ENCODE data around the gene CCDC69. TPM values are rescaled to one million over a fixed set of nuclear protein-coding genes. Genes with fewer than 3 reads are reported as not detected.
A peak's percentile ranks its signal among the peaks of the same experiment; 100 is the strongest.

Gene CCDC69
- total RNA-seq, 2 experiments from 2014 or later: 33.0 to 34.5 TPM

- no peak overlapping the region for H3K4me3 Mint-ChIP-seq
- peak overlapping the region; percentile 71 for H3K27ac Mint-ChIP-seq
- DNase-seq (no peak), ATAC-seq (peak; percentile 64)
- TF ChIP-seq CTCF (IDR thresholded peaks at IDR 0.05): no peak
- intact Hi-C loops (cut with micrococcal nuclease): no loop called here
- H3K9me3 Mint-ChIP-seq: peaks cover 15% of the 10 kb centered on the region
- peaks cover 47% of the 10 kb centered on the region for H3K36me3 Mint-ChIP-seq (ENCODE audit: low read depth)
- peaks cover 54% of the 10 kb centered on the region for H3K4me1 Mint-ChIP-seq (ENCODE audit: low read depth)
- ChIA-PET POLR2A (no interaction called here), CTCF (no interaction called here)
- H3K27me3 Mint-ChIP-seq: no peaks in the 10 kb centered on the region
Measured at GRCh38 chr5:151196556-151197290, 27.2 kb downstream of the CCDC69 start.

GRCh38 chr5:151195622-151196021 lies 28.3 kb downstream of the CCDC69 start:
- peaks cover 56% of the 10 kb centered on the region for H3K4me1 Mint-ChIP-seq (ENCODE audit: low read depth)
- DNase-seq: peak; percentile 27
- H3K9me3 Mint-ChIP-seq: peaks cover 22% of the 10 kb centered on the region
- no peak for ATAC-seq
- CTCF ChIA-PET: interaction anchor here (1.0 kb wide), 1 partner anchor 31 kb away, joined by 3 read pairs; no protein-coding TSS in a partner anchor
- H3K4me3 Mint-ChIP-seq: peak overlapping the region; percentile 27
- H3K27ac Mint-ChIP-seq: peak overlapping the region; percentile 71
- H3K36me3 Mint-ChIP-seq (ENCODE audit: low read depth): peaks cover 55% of the 10 kb centered on the region
- H3K27me3 Mint-ChIP-seq: no peaks in the 10 kb centered on the region
- intact Hi-C loops (cut with micrococcal nuclease): no loop called here
- no peak for TF ChIP-seq CTCF (IDR thresholded peaks at IDR 0.05)
- POLR2A ChIA-PET: interaction anchor here (0.7 kb wide), 1 partner anchor 463 kb away, joined by 3 read pairs; no protein-coding TSS in a partner anchor

- TF ChIP-seq CTCF (IDR thresholded peaks at IDR 0.05): no peak
- DNase-seq (no peak), ATAC-seq (no peak)
- Mint-ChIP-seq H3K4me3 (no peak overlapping the region), H3K27me3 (no peaks in the 10 kb centered on the region), H3K9me3 (peaks cover 32% of the 10 kb centered on the region), H3K27ac (peak overlapping the region; percentile 78), H3K4me1 (ENCODE audit: low read depth) (peaks cover 64% of the 10 kb centered on the region), H3K36me3 (ENCODE audit: low read depth) (peaks cover 74% of the 10 kb centered on the region)
- intact Hi-C loops (cut with micrococcal nuclease): no loop called here
- ChIA-PET CTCF (interaction anchor here (1.1 to 2.0 kb wide), 4 partner anchors 9 to 33 kb away, joined by 3 to 7 read pairs (median 4); partner anchors contain the start of gene CCDC69), POLR2A (no interaction called here)
Measured at GRCh38 chr5:151192626-151193025, 31.3 kb downstream of the CCDC69 start.

GRCh38 chr5:151191661-151192060 lies 32.2 kb downstream of the CCDC69 start:
- Mint-ChIP-seq H3K9me3 (peaks cover 32% of the 10 kb centered on the region), H3K36me3 (ENCODE audit: low read depth) (peaks cover 77% of the 10 kb centered on the region), H3K4me3 (no peak overlapping the region), H3K27me3 (no peaks in the 10 kb centered on the region), H3K4me1 (ENCODE audit: low read depth) (peaks cover 57% of the 10 kb centered on the region), H3K27ac (peak overlapping the region; percentile 80)
- ChIA-PET POLR2A (interaction anchor here (0.5 kb wide), 1 partner anchor 40 kb away, joined by 3 read pairs; no protein-coding TSS in a partner anchor), CTCF (interaction anchor here (0.8 to 2.0 kb wide), 9 partner anchors 8 to 76 kb away, joined by 3 to 9 read pairs (median 4); partner anchors contain the start of gene CCDC69)
- intact Hi-C loops (cut with micrococcal nuclease): no loop called here
- ATAC-seq (no peak), DNase-seq (no peak)
- no peak for TF ChIP-seq CTCF (IDR thresholded peaks at IDR 0.05)

GRCh38 chr5:151189151-151189550 lies 34.7 kb downstream of the CCDC69 start:
- intact Hi-C loops (cut with micrococcal nuclease): no loop called here
- H3K27ac Mint-ChIP-seq: peak overlapping the region; percentile 51
- peaks cover 32% of the 10 kb centered on the region for H3K9me3 Mint-ChIP-seq

More at GRCh38 chr5:151189151-151189550, 34.7 kb downstream of the CCDC69 start:
- no peak for TF ChIP-seq CTCF (IDR thresholded peaks at IDR 0.05)
- no peak for DNase-seq
- H3K27me3 Mint-ChIP-seq: no peaks in the 10 kb centered on the region
- POLR2A ChIA-PET: interaction anchor here (0.7 to 1.2 kb wide), 3 partner anchors 9 to 346 kb away, joined by 3 to 4 read pairs (median 3); no protein-coding TSS in a partner anchor
- CTCF ChIA-PET: interaction anchor here (0.6 to 2.5 kb wide), 5 partner anchors 24 to 316 kb away, joined by 3 to 8 read pairs (median 3); no protein-coding TSS in a partner anchor
- H3K36me3 Mint-ChIP-seq (ENCODE audit: low read depth): peaks cover 64% of the 10 kb centered on the region
- peaks cover 36% of the 10 kb centered on the region for H3K4me1 Mint-ChIP-seq (ENCODE audit: low read depth)
- H3K4me3 Mint-ChIP-seq: no peak overlapping the region
- no peak for ATAC-seq

All from activated CD8-positive, alpha-beta T cell treated with anti-CD3 and anti-CD28 coated beads for 36 hours (primary cell).